Jurkat, Clone E6-1 (cell line): ENCODE measurements around the gene E2F8.

ENCODE experiments used
- DNase-seq: peaks from one replicate; pipeline ENCODE4 v3.0.0-alpha.2; 2011; ENCODE audit warnings: low read depth, low spot score
- H3K4me3 ChIP-seq: 2 replicates; pipeline ENCODE4 v1.5.1; 2011; ENCODE audit warnings: mild to moderate bottlenecking, low read length, control low read depth, moderate library complexity

E2F8 gene

GRCh38 chr11:19229671-19230070, 11.1 kb downstream of the E2F8 start:
- no peak overlapping the region for H3K4me3 ChIP-seq
- no peak for DNase-seq

GRCh38 chr11:19228968-19229367, 11.8 kb downstream of the E2F8 start:
- H3K4me3 ChIP-seq = no peak overlapping the region

GRCh38 chr11:19226378-19227195, 14.2 kb downstream of the E2F8 start:
- no peak overlapping the region for H3K4me3 ChIP-seq
- no peak for DNase-seq

More at GRCh38 chr11:19228968-19229367, 11.8 kb downstream of the E2F8 start:
- no peak for DNase-seq

DNA sequence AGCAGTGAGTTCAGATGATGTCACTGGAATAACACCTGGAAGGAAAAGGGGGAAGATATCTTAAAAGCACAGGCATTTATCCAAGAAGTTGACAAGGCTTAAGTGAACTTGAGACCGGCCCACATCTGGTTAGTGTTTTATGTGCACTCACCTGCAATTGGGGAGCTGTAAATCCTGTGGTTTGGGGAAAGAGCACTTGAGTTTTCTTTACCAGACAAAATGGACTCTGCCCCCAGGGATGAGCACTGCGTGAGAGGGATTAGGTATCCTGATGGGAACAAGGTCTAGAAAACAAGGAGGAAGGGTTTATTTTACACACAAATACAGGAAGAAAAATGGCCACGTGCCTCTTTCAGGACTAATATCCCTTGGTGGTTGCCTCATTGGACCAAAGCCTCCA, 15.2 kb downstream of the E2F8 start:
- H3K4me3 ChIP-seq = no peak overlapping the region
- no peak for DNase-seq

DNA sequence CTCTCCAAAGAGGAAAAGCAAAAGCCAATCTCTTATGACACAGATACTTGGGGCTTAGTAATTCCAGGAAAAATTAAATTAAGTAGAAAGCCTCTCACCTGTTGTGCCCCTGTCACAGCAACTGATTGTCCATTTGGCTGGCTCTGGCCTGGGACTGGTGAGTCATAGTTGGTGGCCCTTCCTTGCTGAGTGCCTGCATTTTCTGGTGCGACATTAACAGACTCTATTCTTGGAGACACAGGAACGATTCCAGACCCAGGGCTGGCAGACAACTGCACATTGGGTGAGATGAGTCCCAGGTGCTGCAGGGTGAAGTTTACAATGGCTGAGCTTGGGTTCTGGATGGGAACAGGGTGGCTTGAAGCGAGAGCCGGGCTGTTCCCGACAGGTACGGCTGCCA, 15.6 kb downstream of the E2F8 start:
- H3K4me3 ChIP-seq = no peak overlapping the region
- DNase-seq = no peak

DNA sequence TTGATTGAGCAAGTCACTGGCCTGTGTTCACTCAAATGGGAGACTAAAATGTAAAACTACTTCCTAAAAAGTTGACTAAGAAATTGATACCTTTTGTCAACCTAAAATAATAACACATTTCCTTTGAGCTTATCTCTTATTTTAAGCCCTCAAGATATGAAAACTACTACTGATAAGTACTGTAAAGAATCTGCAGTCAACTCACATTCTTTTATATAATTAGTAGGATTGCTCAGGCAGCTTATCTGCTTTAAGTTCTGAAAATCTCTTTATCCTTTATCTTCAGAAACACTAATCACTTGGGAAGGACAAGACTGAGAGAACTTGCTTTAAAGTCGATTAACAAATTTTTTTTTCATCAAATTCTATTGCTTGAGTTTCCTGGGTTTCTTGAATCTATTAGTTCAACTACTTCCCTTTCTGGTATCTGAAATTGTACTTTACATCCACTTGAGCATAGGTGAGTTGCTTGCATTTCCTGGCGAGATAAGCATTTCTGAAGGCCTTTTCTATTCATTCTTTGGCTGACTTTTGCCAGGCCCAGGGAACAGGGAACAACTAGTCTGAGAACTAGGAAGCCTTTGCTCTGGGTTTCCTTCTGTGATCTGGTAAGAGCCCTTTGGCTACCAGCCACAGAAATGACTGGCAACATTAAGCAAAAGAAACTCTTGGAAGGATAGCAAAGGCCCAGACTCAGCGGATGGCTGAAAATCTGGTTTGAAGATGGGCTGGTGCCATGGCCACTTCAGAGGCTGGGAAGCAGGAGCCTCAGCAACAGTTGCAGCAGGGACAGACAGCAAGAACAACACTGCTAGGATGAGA, 19.6 kb downstream of the E2F8 start:
- H3K4me3 ChIP-seq = no peak overlapping the region
- no peak for DNase-seq

DNA sequence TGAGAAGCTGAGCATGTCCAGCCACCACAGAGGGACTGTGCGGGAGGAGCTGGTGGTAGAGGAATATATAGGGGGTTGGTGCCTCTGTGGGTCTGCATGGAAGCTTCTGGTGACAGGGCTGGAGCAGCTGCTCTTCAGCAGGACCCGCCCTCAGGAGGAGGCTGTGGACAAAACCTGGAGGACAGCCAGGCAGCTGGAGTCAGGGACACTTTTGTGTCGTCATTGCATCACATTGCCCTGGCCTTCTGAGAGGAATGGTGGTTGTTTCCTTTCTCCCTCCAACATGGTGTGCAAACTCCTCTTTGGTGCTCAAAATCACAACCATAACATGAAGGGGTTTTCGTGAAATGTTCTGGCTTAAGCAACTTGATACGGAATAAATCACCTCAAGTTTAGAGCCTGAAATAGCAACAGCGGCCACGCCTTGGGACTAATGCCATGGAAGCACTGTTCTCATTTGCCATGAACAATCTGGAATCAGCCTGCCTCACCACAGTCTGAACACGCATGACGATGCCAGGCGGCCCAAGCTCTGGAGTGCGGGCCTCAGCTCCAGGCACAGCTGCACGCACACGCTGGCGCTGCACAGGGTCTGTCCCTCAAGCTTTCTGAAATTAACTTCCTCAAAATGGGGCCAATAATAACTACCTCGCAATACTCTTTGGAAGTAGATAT, 21.8 kb downstream of the E2F8 start:
- no peak overlapping the region for H3K4me3 ChIP-seq
- no peak for DNase-seq

GRCh38 chr11:19218216-19218615, 22.5 kb downstream of the E2F8 start:
- DNase-seq = no peak
- H3K4me3 ChIP-seq = no peak overlapping the region

DNA sequence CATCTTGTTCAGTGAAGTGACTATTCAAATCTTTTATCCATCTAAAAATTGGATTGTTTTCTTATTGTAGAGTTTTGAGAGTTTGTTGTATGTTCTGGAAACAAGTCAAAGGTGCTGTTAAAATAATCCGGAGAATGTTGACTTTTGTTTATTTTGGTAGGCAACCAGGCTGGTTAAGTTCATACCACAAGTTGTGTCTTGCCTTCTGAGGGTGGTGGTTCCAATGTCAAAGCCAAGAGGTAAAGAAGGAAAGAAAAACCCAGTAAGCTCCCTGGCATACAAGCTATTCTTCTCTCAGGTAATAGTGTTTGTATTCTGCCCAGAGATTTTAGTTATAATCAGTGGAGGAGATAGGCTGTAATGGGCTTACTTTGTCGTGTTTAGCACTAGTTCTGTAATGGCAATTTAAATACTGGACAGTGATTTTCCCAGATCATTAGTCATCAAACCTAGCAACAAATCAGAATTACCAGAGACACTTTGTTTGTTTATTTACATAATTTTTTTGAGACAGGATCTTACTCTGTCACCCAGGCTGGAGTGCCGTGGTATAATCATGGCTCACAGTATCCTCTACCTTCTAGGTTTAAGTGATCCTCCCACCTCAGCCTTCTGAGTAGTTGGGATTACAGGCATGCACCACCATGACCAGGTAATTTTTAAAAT, 23.9 kb downstream of the E2F8 start:
- DNase-seq = no peak
- H3K4me3 ChIP-seq = no peak overlapping the region

GRCh38 chr11:19216021-19216420, 24.7 kb downstream of the E2F8 start:
- H3K4me3 ChIP-seq = no peak overlapping the region
- DNase-seq = no peak

- H3K4me3 ChIP-seq = no peak overlapping the region
- no peak for DNase-seq
Observed at GRCh38 chr11:19209617-19210370, 31.0 kb downstream of the E2F8 start.

- DNase-seq = no peak
- H3K4me3 ChIP-seq = no peak overlapping the region
Observed at GRCh38 chr11:19208959-19209546, 31.7 kb downstream of the E2F8 start.

- DNase-seq = no peak
- H3K4me3 ChIP-seq = no peak overlapping the region
Observed at GRCh38 chr11:19208181-19208580, 32.6 kb downstream of the E2F8 start.

- no peak overlapping the region for H3K4me3 ChIP-seq
- no peak for DNase-seq
Observed at GRCh38 chr11:19204836-19205235, 35.9 kb downstream of the E2F8 start.

DNA sequence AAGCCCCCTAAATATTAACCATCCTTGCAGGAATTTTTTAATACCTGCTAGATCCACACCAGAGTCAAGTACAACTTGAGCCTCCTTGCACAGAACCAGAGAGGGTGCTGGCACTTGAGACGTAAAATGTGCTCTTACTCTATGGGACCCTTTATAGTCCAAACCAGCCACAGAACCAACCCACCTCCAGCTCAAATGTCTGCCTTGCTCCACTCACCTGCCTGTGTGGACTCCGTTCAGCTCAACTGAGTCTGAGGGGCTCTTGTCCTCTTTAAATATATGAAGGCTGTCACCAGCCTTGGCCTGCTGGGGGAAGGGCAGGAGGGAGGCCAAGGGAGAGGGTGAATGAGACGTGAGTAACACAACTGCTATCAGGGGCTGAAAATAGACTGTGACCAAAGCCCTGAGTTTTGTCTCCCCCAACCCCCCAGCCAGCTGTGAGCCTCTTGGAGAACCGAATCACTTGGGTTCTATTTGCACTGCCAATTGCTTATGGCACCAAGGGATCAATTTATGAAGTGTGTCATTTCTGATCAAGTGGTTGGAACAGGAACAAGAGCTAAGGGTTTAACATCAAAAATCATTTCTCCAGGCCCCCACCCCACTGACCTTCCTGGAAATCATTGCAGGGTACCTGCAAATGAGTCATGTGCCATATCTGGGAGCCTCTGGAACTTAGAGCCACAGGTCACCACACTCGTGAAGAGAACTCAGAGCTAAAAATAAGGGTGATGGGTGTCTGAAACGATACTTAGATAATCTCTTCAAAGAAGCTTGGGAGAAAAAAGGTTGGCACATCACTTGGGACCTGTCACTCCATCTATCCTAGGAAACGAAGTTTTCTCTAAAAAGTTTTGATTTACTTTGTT, 38.8 kb downstream of the E2F8 start, which contains the start of gene CSRP3:
Gene CSRP3, minus strand, starts transcription at position 247 of the 869 bp plus-strand sequence. CDS start 9,535 bp downstream, outside the sequence.
- no peak for DNase-seq
- H3K4me3 ChIP-seq = no peak within 1 kb of the TSS

DNA sequence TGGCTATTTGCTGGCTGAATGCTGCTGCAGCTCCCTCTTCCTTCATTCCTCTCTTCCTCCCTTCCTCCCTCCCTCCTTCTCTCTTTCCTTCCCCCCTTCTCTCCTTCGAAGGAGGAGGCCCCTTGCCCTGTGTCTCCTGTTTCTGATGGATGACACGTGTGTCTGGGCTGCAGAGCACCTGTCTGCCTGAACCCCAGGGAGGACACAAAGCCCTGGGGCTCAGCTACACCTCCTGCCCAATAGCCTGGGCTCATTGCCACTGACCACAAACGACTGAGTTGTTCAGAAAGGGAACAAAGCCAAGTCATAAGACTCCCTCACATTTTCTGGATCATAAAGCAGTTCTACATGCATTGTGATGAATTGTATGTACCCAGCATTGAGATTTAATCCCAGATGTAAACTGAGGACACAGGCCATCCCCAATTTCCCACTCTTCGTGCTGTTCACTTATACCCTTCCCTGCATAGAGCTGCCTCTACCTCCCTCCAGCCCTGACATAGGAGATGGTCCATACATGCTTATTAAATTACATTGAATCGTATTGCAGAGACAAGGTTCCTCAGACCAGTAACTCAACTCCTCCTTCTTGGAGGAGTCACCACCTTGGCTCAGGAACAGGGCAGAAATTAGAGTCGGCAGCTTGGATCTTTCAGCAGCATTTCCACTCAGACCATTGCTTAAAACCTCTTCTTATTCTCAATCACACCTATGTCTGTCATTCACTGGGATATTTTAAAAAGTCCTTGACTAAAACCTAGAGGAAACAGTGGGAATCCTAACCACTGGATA, 40.1 kb downstream of the E2F8 start:
- no peak overlapping the region for H3K4me3 ChIP-seq
- no peak for DNase-seq

DNA sequence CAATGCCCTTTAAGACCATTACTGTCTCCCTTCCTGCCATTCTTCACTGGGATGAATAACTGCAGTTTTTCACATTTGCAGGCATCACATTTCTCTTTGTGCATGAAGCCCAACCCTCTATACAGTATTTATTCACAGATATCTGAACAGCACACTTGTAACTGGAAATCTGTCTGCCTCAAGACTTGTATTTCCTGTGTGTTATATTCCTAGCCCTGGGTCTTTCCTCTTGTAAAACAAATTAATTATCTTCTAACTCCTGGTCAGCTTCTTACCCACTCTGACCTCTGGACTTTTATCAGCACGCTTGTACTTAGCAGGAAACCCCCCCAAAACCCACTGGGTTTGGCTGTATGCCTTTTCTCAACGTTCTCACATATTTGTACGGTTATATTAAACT, 41.0 kb downstream of the E2F8 start:
- no peak overlapping the region for H3K4me3 ChIP-seq
- no peak for DNase-seq
